ENCODE data around the gene CBLN1. TPM values are rescaled to one million over a fixed set of nuclear protein-coding genes. Genes with fewer than 3 reads are reported as not detected.
A peak's percentile ranks its signal among the peaks of the same experiment; 100 is the strongest.

The CBLN1 gene
- total RNA-seq, 4 donors from 2014 or later: 0.83 to 2.4 TPM; not detected in 2

- H3K4me3 ChIP-seq: peak overlapping the region in 1 of 2 donors; percentile 18
These were observed 405 bp upstream of the CBLN1 start for GRCh38 chr16:49281843-49282642.

GRCh38 chr16:49280841-49281371, 732 bp downstream of the CBLN1 start:
- intact Hi-C loops (cut with DNase I; ENCODE audit: low total_unique reads): no loop called here
- Histone ChIP-seq H3K27me3 (peaks cover 2 to 82% of the 10 kb centered on the region in 2 donors), H3K9me3 (no peaks in the 10 kb centered on the region), H3K27ac (no peak overlapping the region), H3K36me3 (no peaks in the 10 kb centered on the region), H3K4me1 (peaks cover 0 to 19% of the 10 kb centered on the region in 2 donors), H3K4me3 (no peak overlapping the region)
- TF ChIP-seq, protein P1, sequence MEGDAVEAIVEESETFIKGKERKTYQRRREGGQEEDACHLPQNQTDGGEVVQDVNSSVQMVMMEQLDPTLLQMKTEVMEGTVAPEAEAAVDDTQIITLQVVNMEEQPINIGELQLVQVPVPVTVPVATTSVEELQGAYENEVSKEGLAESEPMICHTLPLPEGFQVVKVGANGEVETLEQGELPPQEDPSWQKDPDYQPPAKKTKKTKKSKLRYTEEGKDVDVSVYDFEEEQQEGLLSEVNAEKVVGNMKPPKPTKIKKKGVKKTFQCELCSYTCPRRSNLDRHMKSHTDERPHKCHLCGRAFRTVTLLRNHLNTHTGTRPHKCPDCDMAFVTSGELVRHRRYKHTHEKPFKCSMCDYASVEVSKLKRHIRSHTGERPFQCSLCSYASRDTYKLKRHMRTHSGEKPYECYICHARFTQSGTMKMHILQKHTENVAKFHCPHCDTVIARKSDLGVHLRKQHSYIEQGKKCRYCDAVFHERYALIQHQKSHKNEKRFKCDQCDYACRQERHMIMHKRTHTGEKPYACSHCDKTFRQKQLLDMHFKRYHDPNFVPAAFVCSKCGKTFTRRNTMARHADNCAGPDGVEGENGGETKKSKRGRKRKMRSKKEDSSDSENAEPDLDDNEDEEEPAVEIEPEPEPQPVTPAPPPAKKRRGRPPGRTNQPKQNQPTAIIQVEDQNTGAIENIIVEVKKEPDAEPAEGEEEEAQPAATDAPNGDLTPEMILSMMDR (IDR thresholded peaks at IDR 0.05): no peak
- TF ChIP-seq POLR2A (IDR thresholded peaks at IDR 0.05): no peak
- no peak for DNase-seq

More at GRCh38 chr16:49281843-49282642, 405 bp upstream of the CBLN1 start:
- no peaks in the 10 kb centered on the region for H3K9me3 ChIP-seq
- intact Hi-C loops (cut with DNase I; ENCODE audit: low total_unique reads): no loop called here
- DNase-seq: peak; percentile 26 to 47
- H3K27me3 ChIP-seq: peaks cover 2 to 73% of the 10 kb centered on the region in 2 donors
- TF ChIP-seq, protein P1 (IDR thresholded peaks at IDR 0.05): peak in 2 of 4 experiments; percentile 22
- TF ChIP-seq POLR2A (IDR thresholded peaks at IDR 0.05): peak in 1 of 2 donors; percentile 16
- H3K4me1 ChIP-seq: peaks cover 0 to 19% of the 10 kb centered on the region in 2 donors
- no peaks in the 10 kb centered on the region for H3K36me3 ChIP-seq
- no peak overlapping the region for H3K27ac ChIP-seq

DNA sequence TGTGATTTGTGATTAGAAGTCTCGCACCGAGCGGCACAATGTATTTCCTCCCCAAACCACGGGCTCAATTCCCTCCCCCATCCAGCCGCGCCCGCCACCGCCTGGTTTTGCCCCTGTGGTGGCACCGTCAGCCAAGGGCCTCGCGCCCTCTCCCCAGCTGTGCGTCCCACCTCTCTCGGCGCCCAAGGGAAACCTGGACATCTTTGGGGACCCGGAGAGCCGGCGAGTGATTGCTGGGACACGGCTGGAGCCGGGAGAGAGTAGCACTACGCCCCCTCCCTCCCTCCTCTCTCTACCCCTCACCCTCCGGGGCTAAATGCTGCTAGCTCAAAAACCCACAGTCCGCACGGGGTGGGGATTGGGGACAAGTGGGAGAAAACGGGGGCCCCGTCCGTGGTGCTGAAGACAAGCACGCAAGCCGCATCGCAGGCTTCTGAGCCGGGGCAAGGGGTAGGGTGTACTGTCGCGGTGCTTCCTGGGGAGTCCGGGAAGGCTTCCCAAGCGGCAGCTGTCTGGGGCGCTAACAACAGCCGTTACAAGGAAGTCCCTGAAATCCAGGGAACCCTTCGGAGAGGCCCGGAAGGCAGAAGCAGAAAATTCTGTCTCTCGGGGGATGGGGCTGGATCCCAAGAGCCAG, 1.4 kb downstream of the CBLN1 start:
- Histone ChIP-seq H3K27me3 (peaks cover 2 to 77% of the 10 kb centered on the region in 2 donors), H3K36me3 (no peaks in the 10 kb centered on the region), H3K9me3 (no peaks in the 10 kb centered on the region), H3K4me3 (no peak overlapping the region), H3K4me1 (peaks cover 0 to 19% of the 10 kb centered on the region in 2 donors), H3K27ac (no peak overlapping the region)
- no peak for DNase-seq
- intact Hi-C loops (cut with DNase I; ENCODE audit: low total_unique reads): no loop called here
- TF ChIP-seq POLR2A (IDR thresholded peaks at IDR 0.05): no peak
- TF ChIP-seq, protein P1 (IDR thresholded peaks at IDR 0.05): no peak

GRCh38 chr16:49278944-49279725, 2.5 kb downstream of the CBLN1 start:
- Histone ChIP-seq H3K27me3 (peaks cover 2 to 71% of the 10 kb centered on the region in 2 donors), H3K36me3 (no peaks in the 10 kb centered on the region), H3K4me3 (no peak overlapping the region), H3K27ac (no peak overlapping the region), H3K9me3 (no peaks in the 10 kb centered on the region), H3K4me1 (peaks cover 0 to 19% of the 10 kb centered on the region in 2 donors)
- TF ChIP-seq, protein P1 (IDR thresholded peaks at IDR 0.05): no peak
- TF ChIP-seq POLR2A (IDR thresholded peaks at IDR 0.05): no peak
- intact Hi-C loops (cut with DNase I; ENCODE audit: low total_unique reads): no loop called here
- no peak for DNase-seq

Data from uterus (tissue), 4 donors.